ENCODE data around the gene COPS2. TPM values are rescaled to one million over a fixed set of nuclear protein-coding genes. Genes with fewer than 3 reads are reported as not detected.
A peak's percentile ranks its signal among the peaks of the same experiment; 100 is the strongest.

The COPS2 gene
- total and polyA plus RNA-seq, 2 donors (not counting 1 experiment from before 2014, with no cell fraction given): 13.8 to 47.8 TPM

DNA sequence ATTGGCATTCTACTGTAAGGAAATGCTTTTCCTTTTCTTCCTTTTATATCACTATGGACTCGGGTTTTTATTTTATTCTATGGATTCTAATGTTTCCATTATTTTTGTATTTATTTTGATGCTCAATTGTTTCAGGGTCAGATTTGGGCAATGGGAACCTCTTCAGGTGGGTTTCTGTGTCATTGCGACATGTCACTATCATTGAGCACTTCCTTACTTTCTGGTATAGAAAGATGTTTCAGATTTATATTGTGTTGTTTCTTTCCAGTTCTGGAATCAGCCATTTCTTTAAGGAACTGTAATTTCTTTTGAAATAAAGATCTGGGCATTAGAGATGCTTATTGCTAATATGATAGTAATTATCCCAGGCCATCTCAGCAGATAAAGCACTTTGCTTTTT, 36.5 kb upstream of the COPS2 start:
- Histone ChIP-seq H3K9me3 (ENCODE audit: control extremely low read depth in 1 of 3, control insufficient read depth in 2 of 3, insufficient read depth in 1 of 3, low read length in 2 of 3) (no peaks in the 10 kb centered on the region), H3K79me2 (ENCODE audit: control insufficient read depth, insufficient read depth, low read length) (peaks cover 41% of the 10 kb centered on the region), H3K27ac (ENCODE audit: low read length in 2 of 2) (no peak overlapping the region), H2AFZ (ENCODE audit: insufficient read depth, low read depth, low read length, poor library complexity, severe bottlenecking) (no peak overlapping the region), H3K4me2 (replicated peaks; ENCODE audit: low read depth, low read length, poor library complexity, severe bottlenecking) (no peak overlapping the region), H3K9ac (ENCODE audit: low read length) (no peak overlapping the region), H4K20me1 (ENCODE audit: control insufficient read depth, insufficient read depth, low read length, poor library complexity, severe bottlenecking) (no peaks in the 10 kb centered on the region), H3K4me1 (ENCODE audit: control insufficient read depth in 2 of 2, insufficient read depth in 2 of 2, low read length in 2 of 2) (peaks cover 4% of the 10 kb centered on the region in 2 donors), H3K4me3 (ENCODE audit: control extremely low read depth in 1 of 5, extremely low read depth in 1 of 5, insufficient read depth in 1 of 5, low read depth in 2 of 5, low read length in 4 of 5) (no peak overlapping the region), H3K36me3 (replicated peaks in 1 of 2; ENCODE audit: control extremely low read depth in 1 of 2, control insufficient read depth in 1 of 2, extremely low read depth in 1 of 2, insufficient read depth in 2 of 2, low read length in 1 of 2) (no peaks in the 10 kb centered on the region), H3K27me3 (replicated peaks in 1 of 4; ENCODE audit: control extremely low read depth in 1 of 4, control insufficient read depth in 3 of 4, insufficient read depth in 4 of 4, low read length in 3 of 4) (no peaks in the 10 kb centered on the region)
- no peaks in the 10 kb centered on the region for H3K27me3 Mint-ChIP-seq
- no peak overlapping the region for H3K27ac Mint-ChIP-seq
- DNase-seq (no peak), ATAC-seq (ENCODE audit: low read depth) (no peak)
- POLR2A ChIA-PET: no interaction called here
- H3K4me1 Mint-ChIP-seq: peaks cover 14% of the 10 kb centered on the region
- WGBS (ENCODE audit: insufficient coverage): no CpG with 5 or more reads among the region's 2 CpGs
- CTCF ChIA-PET: no interaction called here
- no peak overlapping the region for H3K4me3 Mint-ChIP-seq
- intact Hi-C loops (cut with micrococcal nuclease): no loop called here
- TF ChIP-seq EZH2 (IDR thresholded peaks at IDR 0.05; ENCODE audit: borderline replicate concordance, insufficient read depth, low read depth, low read length, poor library complexity, severe bottlenecking) (no peak), CTCF (IDR thresholded peaks at IDR 0.05) (no peak)
- H3K9me3 Mint-ChIP-seq (ENCODE audit: insufficient read depth): no peaks in the 10 kb centered on the region

DNA sequence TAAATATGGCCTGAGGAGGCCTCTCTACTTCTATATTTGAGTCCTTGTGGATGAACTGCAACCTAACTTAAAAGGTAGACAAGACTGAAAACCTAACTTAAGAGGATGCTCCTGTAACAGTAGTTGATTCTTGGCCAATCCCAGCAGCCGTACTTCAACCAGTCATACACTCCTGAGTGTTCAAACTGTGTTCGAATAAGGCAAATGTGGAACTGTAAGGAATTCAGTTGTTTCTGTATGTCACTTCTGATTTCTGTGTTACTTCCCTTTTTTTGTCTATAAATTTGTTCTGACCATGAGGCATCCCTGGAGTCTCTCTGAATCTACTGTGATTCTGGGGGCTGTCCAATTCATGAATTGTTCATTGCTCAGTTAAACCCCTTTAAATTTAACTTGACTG, 35.2 kb upstream of the COPS2 start:
- ChIA-PET CTCF (no interaction called here), POLR2A (no interaction called here)
- 38% methylated on average over 2 of the region's 2 CpGs for WGBS (ENCODE audit: insufficient coverage)
- Mint-ChIP-seq H3K4me1 (peaks cover 13% of the 10 kb centered on the region), H3K27ac (no peak overlapping the region), H3K9me3 (ENCODE audit: insufficient read depth) (peaks cover 2% of the 10 kb centered on the region), H3K27me3 (no peaks in the 10 kb centered on the region), H3K4me3 (no peak overlapping the region)
- TF ChIP-seq EZH2 (IDR thresholded peaks at IDR 0.05; ENCODE audit: borderline replicate concordance, insufficient read depth, low read depth, low read length, poor library complexity, severe bottlenecking) (no peak), CTCF (IDR thresholded peaks at IDR 0.05) (no peak)
- no peaks in the 10 kb centered on the region for H3K36me3 ChIP-seq (replicated peaks in 1 of 2; ENCODE audit: control extremely low read depth in 1 of 2, control insufficient read depth in 1 of 2, extremely low read depth in 1 of 2, insufficient read depth in 2 of 2, low read length in 1 of 2)
- peaks cover 4% of the 10 kb centered on the region in 2 donors for H3K4me1 ChIP-seq (ENCODE audit: control insufficient read depth in 2 of 2, insufficient read depth in 2 of 2, low read length in 2 of 2)
- peaks cover 40% of the 10 kb centered on the region for H3K79me2 ChIP-seq (ENCODE audit: control insufficient read depth, insufficient read depth, low read length)
- peak overlapping the region in 1 of 2 donors; percentile 25 for H3K27ac ChIP-seq (ENCODE audit: low read length in 2 of 2)
- H3K9me3 ChIP-seq (ENCODE audit: control extremely low read depth in 1 of 3, control insufficient read depth in 2 of 3, insufficient read depth in 1 of 3, low read length in 2 of 3): no peaks in the 10 kb centered on the region
- no peak overlapping the region for H3K4me2 ChIP-seq (replicated peaks; ENCODE audit: low read depth, low read length, poor library complexity, severe bottlenecking)
- peak overlapping the region; percentile 40 for H2AFZ ChIP-seq (ENCODE audit: insufficient read depth, low read depth, low read length, poor library complexity, severe bottlenecking)
- intact Hi-C loops (cut with micrococcal nuclease): no loop called here
- no peak overlapping the region for H3K9ac ChIP-seq (ENCODE audit: low read length)
- no peaks in the 10 kb centered on the region for H3K27me3 ChIP-seq (replicated peaks in 1 of 4; ENCODE audit: control extremely low read depth in 1 of 4, control insufficient read depth in 3 of 4, insufficient read depth in 4 of 4, low read length in 3 of 4)
- ATAC-seq (ENCODE audit: low read depth) (no peak), DNase-seq (peak; percentile 12)
- no peaks in the 10 kb centered on the region for H4K20me1 ChIP-seq (ENCODE audit: control insufficient read depth, insufficient read depth, low read length, poor library complexity, severe bottlenecking)
- H3K4me3 ChIP-seq (ENCODE audit: control extremely low read depth in 1 of 5, extremely low read depth in 1 of 5, insufficient read depth in 1 of 5, low read depth in 2 of 5, low read length in 4 of 5): no peak overlapping the region

Measured in B cell (primary cell).